Measurements from ENCODE around the gene CNTNAP4. TPM values are rescaled to one million over a fixed set of nuclear protein-coding genes. Genes with fewer than 3 reads are reported as not detected.

Gene CNTNAP4
- total RNA-seq, 1 experiment from 2014 or later: not detected

DNA sequence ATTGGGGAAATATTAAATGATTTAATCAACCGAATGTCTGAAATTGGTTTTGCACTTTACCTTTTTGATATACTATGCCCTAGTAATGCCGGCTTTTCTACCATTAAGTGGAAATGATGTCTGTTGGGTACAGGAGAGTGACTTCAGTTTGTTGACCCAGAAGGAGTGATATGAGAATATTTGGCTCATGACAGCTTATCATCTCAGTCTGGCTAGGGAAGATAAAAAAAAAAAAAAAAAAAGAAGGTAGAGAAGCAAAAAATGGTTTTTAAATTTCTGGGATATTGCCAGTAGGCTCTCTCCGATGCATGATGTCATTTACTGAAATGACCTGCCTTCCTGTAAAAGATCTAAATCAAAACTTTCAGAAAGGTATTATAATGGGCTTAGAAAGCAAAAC lies 69.0 kb downstream of the CNTNAP4 start:
- intact Hi-C loops (cut with micrococcal nuclease; ENCODE audit: unreplicated experiment): no loop called here
- TF ChIP-seq, protein P1, sequence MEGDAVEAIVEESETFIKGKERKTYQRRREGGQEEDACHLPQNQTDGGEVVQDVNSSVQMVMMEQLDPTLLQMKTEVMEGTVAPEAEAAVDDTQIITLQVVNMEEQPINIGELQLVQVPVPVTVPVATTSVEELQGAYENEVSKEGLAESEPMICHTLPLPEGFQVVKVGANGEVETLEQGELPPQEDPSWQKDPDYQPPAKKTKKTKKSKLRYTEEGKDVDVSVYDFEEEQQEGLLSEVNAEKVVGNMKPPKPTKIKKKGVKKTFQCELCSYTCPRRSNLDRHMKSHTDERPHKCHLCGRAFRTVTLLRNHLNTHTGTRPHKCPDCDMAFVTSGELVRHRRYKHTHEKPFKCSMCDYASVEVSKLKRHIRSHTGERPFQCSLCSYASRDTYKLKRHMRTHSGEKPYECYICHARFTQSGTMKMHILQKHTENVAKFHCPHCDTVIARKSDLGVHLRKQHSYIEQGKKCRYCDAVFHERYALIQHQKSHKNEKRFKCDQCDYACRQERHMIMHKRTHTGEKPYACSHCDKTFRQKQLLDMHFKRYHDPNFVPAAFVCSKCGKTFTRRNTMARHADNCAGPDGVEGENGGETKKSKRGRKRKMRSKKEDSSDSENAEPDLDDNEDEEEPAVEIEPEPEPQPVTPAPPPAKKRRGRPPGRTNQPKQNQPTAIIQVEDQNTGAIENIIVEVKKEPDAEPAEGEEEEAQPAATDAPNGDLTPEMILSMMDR (conservative IDR thresholded peaks at IDR 0.05): no peak
- no peak for TF ChIP-seq EZH2 (IDR thresholded peaks at IDR 0.05; ENCODE audit: low read depth)
- Histone ChIP-seq H3K9me2 (ENCODE audit: insufficient read depth) (no peaks in the 10 kb centered on the region), H3K4me2 (no peak overlapping the region), H2AFZ (no peak overlapping the region), H3K79me2 (ENCODE audit: low read depth) (no peaks in the 10 kb centered on the region), H3K27me3 (ENCODE audit: insufficient read depth, low read depth) (no peaks in the 10 kb centered on the region), H3F3A (ENCODE audit: insufficient read depth, low read depth) (no peaks in the 10 kb centered on the region), H3K4me1 (replicated peaks; ENCODE audit: insufficient read depth) (no peaks in the 10 kb centered on the region), H3K4me3 (no peak overlapping the region), H3K27ac (no peak overlapping the region), H3K36me3 (ENCODE audit: low read depth) (no peaks in the 10 kb centered on the region), H3K9me3 (ENCODE audit: insufficient read depth, low read depth) (no peaks in the 10 kb centered on the region), H4K20me1 (ENCODE audit: insufficient read depth) (no peaks in the 10 kb centered on the region)
- ChIA-PET POLR2A (ENCODE audit: unreplicated experiment) (no interaction called here), CTCF (no interaction called here)
- DNase-seq: no peak
- BruUV-seq (replicated peaks): no TSS peak

DNA sequence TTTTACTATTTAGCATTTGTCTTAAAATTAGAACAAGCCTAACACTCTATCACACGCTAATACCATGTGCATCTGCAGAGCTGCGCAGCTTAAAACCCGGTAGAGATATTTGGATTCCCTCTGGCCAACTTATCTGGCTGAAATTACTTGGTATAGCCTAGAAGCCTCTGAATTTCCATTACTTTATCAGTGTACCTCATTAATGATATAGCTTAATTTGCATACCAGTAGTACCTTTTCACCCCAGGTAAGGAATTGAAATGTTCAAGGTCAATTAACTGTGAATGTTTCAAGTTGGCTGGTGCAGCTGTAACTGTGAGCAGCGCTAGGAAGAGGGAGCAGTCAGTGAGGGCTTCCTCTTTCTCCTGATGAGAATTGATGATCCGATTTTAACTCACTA lies 74.2 kb downstream of the CNTNAP4 start:
- BruUV-seq (replicated peaks): no TSS peak

DNA sequence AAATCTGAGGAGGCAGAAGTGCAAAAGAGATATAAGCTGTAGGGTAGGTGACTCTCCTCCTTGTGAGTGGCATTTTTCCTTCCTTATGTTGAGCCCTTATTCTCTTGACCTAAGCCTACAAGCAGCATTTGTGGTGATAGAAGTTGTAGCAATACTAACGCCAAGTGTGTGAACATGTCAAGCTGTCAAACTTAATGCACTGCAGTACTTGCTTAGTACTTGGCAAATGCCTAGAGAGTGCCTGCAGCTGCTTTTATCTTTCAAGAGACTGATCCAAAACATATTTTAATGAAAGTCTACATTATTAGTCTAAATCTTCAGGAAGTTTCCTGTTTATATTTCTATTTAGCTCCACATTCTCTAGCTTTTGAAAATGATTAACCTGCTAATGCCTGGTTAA lies 83.2 kb downstream of the CNTNAP4 start:
- H3F3A ChIP-seq (ENCODE audit: insufficient read depth, low read depth): no peaks in the 10 kb centered on the region
- H3K27me3 ChIP-seq (ENCODE audit: insufficient read depth, low read depth): no peaks in the 10 kb centered on the region
- H2AFZ ChIP-seq: no peak overlapping the region
- no peaks in the 10 kb centered on the region for H3K9me3 ChIP-seq (ENCODE audit: insufficient read depth, low read depth)
- ChIA-PET CTCF (no interaction called here), POLR2A (ENCODE audit: unreplicated experiment) (no interaction called here)
- intact Hi-C loops (cut with micrococcal nuclease; ENCODE audit: unreplicated experiment): no loop called here
- no peak overlapping the region for H3K4me3 ChIP-seq
- no peaks in the 10 kb centered on the region for H3K36me3 ChIP-seq (ENCODE audit: low read depth)
- H3K4me2 ChIP-seq: no peak overlapping the region
- no peaks in the 10 kb centered on the region for H3K9me2 ChIP-seq (ENCODE audit: insufficient read depth)
- no peak for TF ChIP-seq EZH2 (IDR thresholded peaks at IDR 0.05; ENCODE audit: low read depth)
- TF ChIP-seq, protein P1 (conservative IDR thresholded peaks at IDR 0.05): no peak
- DNase-seq: no peak
- H3K27ac ChIP-seq: no peak overlapping the region
- H3K79me2 ChIP-seq (ENCODE audit: low read depth): no peaks in the 10 kb centered on the region
- no peaks in the 10 kb centered on the region for H4K20me1 ChIP-seq (ENCODE audit: insufficient read depth)
- no peaks in the 10 kb centered on the region for H3K4me1 ChIP-seq (replicated peaks; ENCODE audit: insufficient read depth)
- no TSS peak for BruUV-seq (replicated peaks)

More for the DNA sequence above, 74.2 kb downstream of the CNTNAP4 start:
- no peak overlapping the region for H3K4me2 ChIP-seq
- no peak for DNase-seq
- H3F3A ChIP-seq (ENCODE audit: insufficient read depth, low read depth): no peaks in the 10 kb centered on the region
- CTCF ChIA-PET: no interaction called here
- no peaks in the 10 kb centered on the region for H3K36me3 ChIP-seq (ENCODE audit: low read depth)
- H3K9me2 ChIP-seq (ENCODE audit: insufficient read depth): no peaks in the 10 kb centered on the region
- no peak overlapping the region for H3K4me3 ChIP-seq
- no peak overlapping the region for H2AFZ ChIP-seq
- POLR2A ChIA-PET (ENCODE audit: unreplicated experiment): interaction anchor here (0.5 kb wide), 1 partner anchor 1691 kb away, joined by 3 read pairs; no protein-coding TSS in a partner anchor
- no peaks in the 10 kb centered on the region for H3K4me1 ChIP-seq (replicated peaks; ENCODE audit: insufficient read depth)
- intact Hi-C loops (cut with micrococcal nuclease; ENCODE audit: unreplicated experiment): no loop called here
- no peak overlapping the region for H3K27ac ChIP-seq
- H3K9me3 ChIP-seq (ENCODE audit: insufficient read depth, low read depth): no peaks in the 10 kb centered on the region
- TF ChIP-seq EZH2 (IDR thresholded peaks at IDR 0.05; ENCODE audit: low read depth): no peak
- TF ChIP-seq, protein P1 (conservative IDR thresholded peaks at IDR 0.05): no peak
- no peaks in the 10 kb centered on the region for H3K79me2 ChIP-seq (ENCODE audit: low read depth)
- H3K27me3 ChIP-seq (ENCODE audit: insufficient read depth, low read depth): no peaks in the 10 kb centered on the region
- no peaks in the 10 kb centered on the region for H4K20me1 ChIP-seq (ENCODE audit: insufficient read depth)
